Hematopoietic multipotent progenitor cell treated with erythropoietin and hydrocortisone succinate and interleukin-3 and kit ligand, for 8 days (in vitro differentiated cells): ENCODE data around the gene SLC38A3.
A peak's percentile ranks its signal among the peaks of the same experiment; 100 is the strongest.
"Not testable (repeated sequence)": the region's sequence is repeated elsewhere in the genome, so short reads cannot be mapped to it uniquely, and the experiment has no call there.

Experiments
- DNase-seq: peaks from one replicate; pipeline ENCODE4 v3.0.0-alpha.2; 2015

Gene SLC38A3

GRCh38 chr3:50192689-50193141 is 12.4 kb upstream of the SLC38A3 start:
- peak; percentile 70 for DNase-seq

- no peak for DNase-seq
These were observed 11.8 kb upstream of the SLC38A3 start for GRCh38 chr3:50193286-50193685.

GRCh38 chr3:50193746-50194127 is 11.3 kb upstream of the SLC38A3 start:
- no peak for DNase-seq

- peak; percentile 62 for DNase-seq
These were observed 10.8 kb upstream of the SLC38A3 start for GRCh38 chr3:50194128-50194902.

- DNase-seq: peak; percentile 11
These were observed 10.1 kb upstream of the SLC38A3 start for GRCh38 chr3:50194903-50195500.

- no peak for DNase-seq
These were observed 9.4 kb upstream of the SLC38A3 start for GRCh38 chr3:50195501-50196252.

GRCh38 chr3:50196253-50196801 is 8.7 kb upstream of the SLC38A3 start:
- no peak for DNase-seq

GRCh38 chr3:50201573-50202315 is 3.3 kb upstream of the SLC38A3 start:
- no peak for DNase-seq

GRCh38 chr3:50202353-50203112 is 2.5 kb upstream of the SLC38A3 start:
- DNase-seq: no peak

- DNase-seq: no peak
These were observed 1.8 kb upstream of the SLC38A3 start for GRCh38 chr3:50203113-50203808.

- DNase-seq: no peak
These were observed 965 bp upstream of the SLC38A3 start for GRCh38 chr3:50203809-50204803.

GRCh38 chr3:50205413-50206276 is 574 bp downstream of the SLC38A3 start:
- no peak for DNase-seq

- DNase-seq: no peak
These were observed 2.4 kb downstream of the SLC38A3 start for GRCh38 chr3:50207359-50208042.

- no peak for DNase-seq
These were observed 3.7 kb downstream of the SLC38A3 start for GRCh38 chr3:50208677-50209344.

GRCh38 chr3:50210176-50210509 is 5.1 kb downstream of the SLC38A3 start:
- no peak for DNase-seq

- DNase-seq: no peak
These were observed 5.7 kb downstream of the SLC38A3 start for GRCh38 chr3:50210510-50211367.

GRCh38 chr3:50211368-50211717 is 6.3 kb downstream of the SLC38A3 start:
- not testable (repeated sequence) for DNase-seq
